ENCODE results near the gene ADSS1. TPM values are rescaled to one million over a fixed set of nuclear protein-coding genes. Genes with fewer than 3 reads are reported as not detected.

Gene ADSS1
- total RNA-seq, 5 donors from 2014 or later (not counting 1 experiment from before 2014, with no cell fraction given): 2.4 to 5.7 (median 3.5) TPM

DNA sequence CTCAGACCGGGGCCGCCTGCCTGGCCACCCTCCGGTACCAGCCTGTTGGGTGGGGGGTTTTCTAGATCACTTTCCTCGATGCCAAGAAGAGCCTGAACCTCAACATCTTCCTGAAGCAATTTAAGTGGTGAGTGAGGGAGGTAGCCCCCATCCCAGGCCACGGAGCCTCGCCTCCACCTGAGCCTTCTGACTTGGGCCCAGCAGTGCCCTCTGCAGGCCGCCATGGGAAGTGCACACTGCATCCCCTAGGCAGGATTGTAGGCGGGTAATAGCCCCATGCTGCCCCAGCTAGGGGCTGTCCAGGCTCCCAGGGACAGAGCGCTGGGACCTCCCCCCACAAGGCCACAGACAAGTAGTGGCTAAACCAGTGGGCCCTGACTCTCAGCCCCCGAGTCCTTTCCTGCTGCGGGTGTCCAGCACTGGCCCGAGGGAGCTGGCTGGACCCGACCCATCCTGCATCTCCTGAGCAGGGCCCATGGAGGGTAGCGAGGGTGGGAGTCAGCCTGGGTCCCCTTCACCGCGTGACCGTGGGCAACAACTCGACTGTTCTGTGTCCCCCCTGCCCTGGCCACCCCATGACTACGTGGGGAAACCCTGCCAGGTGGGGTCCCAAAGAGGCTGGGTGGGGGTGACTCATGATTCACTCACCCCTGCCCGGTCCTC is 15.3 kb upstream of the ADSS1 start:
- Mint-ChIP-seq H3K36me3 (peaks cover 6% of the 10 kb centered on the region), H3K27me3 (no peaks in the 10 kb centered on the region), H3K9me3 (no peaks in the 10 kb centered on the region), H3K4me1 (peaks cover 0 to 2% (median 2%) of the 10 kb centered on the region in 3 donors), H3K4me3 (no peak overlapping the region), H3K27ac (no peak overlapping the region)
- ChIA-PET CTCF (interaction anchor here in 1 of 2 donors (0.9 to 1.3 kb wide), 2 partner anchors 10 to 52 kb away, joined by 3 read pairs; no protein-coding TSS in a partner anchor), POLR2A (no interaction called here)
- H3K4me3 ChIP-seq (ENCODE audit: control insufficient read depth in 1 of 2, extremely low read depth in 1 of 2, low read length in 1 of 2): no peak overlapping the region
- no peaks in the 10 kb centered on the region for H3K27me3 ChIP-seq (replicated peaks in 1 of 2; ENCODE audit: control insufficient read depth in 2 of 2, extremely low read depth in 1 of 2, insufficient read depth in 2 of 2, low read length in 1 of 2)
- ATAC-seq (replicated peaks in 1 of 4) (peak; percentile 82 to 84 (median 82)), DNase-seq (peak; percentile 37 to 84 (median 64))
- WGBS (ENCODE audit: insufficient coverage): 61% methylated on average over 11 of the region's 20 CpGs
- no peak overlapping the region for H3K27ac ChIP-seq (ENCODE audit: low read length)
- H3K4me1 ChIP-seq (ENCODE audit: control insufficient read depth in 1 of 2, extremely low read depth in 1 of 2, insufficient read depth in 2 of 2, low read length in 2 of 2): peaks cover 0 to 5% of the 10 kb centered on the region in 2 experiments
- peaks cover 17 to 18% of the 10 kb centered on the region in 2 donors for H3K36me3 ChIP-seq (ENCODE audit: control insufficient read depth in 2 of 2, extremely low read depth in 1 of 2, insufficient read depth in 1 of 2, low read length in 1 of 2)
- no peaks in the 10 kb centered on the region for H3K9me3 ChIP-seq

DNA sequence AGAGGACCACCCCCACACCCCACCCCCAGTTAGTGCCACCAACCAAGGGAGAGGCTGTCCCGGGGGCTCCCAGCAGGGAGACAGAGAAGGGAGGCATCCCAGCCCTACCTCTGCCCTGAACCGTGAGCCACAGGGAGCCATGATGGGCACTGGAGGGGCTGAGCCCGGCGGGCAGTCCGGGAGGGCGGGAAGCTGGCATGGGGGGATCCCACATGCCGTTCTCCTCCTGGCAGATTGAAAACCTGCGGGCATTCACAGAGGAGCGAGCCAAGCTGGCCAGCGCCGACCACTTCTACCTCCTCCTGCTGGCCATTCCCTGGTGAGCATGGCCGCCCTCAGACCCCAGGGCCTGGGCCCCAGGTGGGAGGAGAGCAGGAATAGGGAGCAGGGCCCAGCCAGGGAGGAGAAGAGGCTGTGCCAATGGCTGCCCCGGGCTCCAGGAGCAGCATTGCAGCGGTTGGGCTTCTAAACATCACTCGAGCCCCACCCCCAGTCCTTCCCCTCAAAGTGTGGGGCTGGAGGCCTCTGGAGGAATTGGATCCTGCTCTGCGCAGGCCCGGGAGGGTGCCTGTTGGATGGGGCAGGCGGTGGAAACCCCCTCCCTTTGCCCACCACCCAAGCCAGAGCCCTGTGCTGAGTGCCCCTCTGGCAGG is 14.5 kb upstream of the ADSS1 start:
- ChIA-PET CTCF (interaction anchor here (0.6 to 1.3 kb wide), 4 partner anchors 11 to 1446 kb away, joined by 3 read pairs; no protein-coding TSS in a partner anchor), POLR2A (no interaction called here)
- Histone ChIP-seq H3K4me3 (ENCODE audit: control insufficient read depth in 1 of 2, extremely low read depth in 1 of 2, low read length in 1 of 2) (no peak overlapping the region), H3K9me3 (no peaks in the 10 kb centered on the region), H3K4me1 (ENCODE audit: control insufficient read depth in 1 of 2, extremely low read depth in 1 of 2, insufficient read depth in 2 of 2, low read length in 2 of 2) (peaks cover 0 to 5% of the 10 kb centered on the region in 2 experiments), H3K27ac (ENCODE audit: low read length) (no peak overlapping the region), H3K27me3 (replicated peaks in 1 of 2; ENCODE audit: control insufficient read depth in 2 of 2, extremely low read depth in 1 of 2, insufficient read depth in 2 of 2, low read length in 1 of 2) (no peaks in the 10 kb centered on the region), H3K36me3 (ENCODE audit: control insufficient read depth in 2 of 2, extremely low read depth in 1 of 2, insufficient read depth in 1 of 2, low read length in 1 of 2) (peaks cover 16 to 20% of the 10 kb centered on the region in 2 donors)
- DNase-seq (no peak), ATAC-seq (replicated peaks in 1 of 4) (no peak)
- no peak overlapping the region for H3K4me3 Mint-ChIP-seq
- H3K36me3 Mint-ChIP-seq: peaks cover under 1% of the 10 kb centered on the region
- H3K27ac Mint-ChIP-seq: no peak overlapping the region
- no peaks in the 10 kb centered on the region for H3K27me3 Mint-ChIP-seq
- H3K4me1 Mint-ChIP-seq: peaks cover 0 to 2% (median 2%) of the 10 kb centered on the region in 3 donors
- 100% methylated on average over 6 of the region's 18 CpGs for WGBS (ENCODE audit: insufficient coverage)
- H3K9me3 Mint-ChIP-seq: no peaks in the 10 kb centered on the region

DNA sequence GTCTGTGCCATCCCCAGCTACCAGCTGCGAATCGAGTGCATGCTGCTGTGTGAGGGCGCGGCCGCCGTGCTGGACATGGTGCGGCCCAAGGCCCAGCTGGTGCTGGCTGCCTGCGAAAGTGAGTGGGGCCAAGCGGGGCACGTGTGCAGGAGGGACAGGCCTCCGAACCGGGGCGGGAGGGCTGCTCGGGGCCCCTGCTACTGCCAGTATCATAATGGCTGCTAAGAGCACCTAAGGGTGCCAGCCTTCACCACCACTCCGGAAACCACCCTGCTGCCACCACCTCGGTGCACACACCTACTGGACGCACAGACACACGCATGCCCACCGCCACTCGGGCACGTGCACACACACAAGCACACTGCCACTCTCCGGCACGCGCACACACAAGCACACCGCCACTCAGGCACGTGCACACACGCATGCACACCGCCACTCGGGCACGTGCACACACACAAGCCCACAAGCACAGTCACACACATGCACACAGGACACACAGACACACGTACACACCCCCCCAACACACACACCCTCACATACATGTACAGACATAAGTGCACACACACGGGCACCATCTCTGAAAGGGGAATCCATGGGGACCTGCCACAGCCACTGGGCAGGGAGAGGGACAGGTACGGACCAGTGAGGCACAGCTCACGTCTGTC is 13.8 kb upstream of the ADSS1 start:
- Mint-ChIP-seq H3K4me1 (peaks cover 0 to 2% (median 2%) of the 10 kb centered on the region in 3 donors), H3K36me3 (no peaks in the 10 kb centered on the region), H3K27ac (peak overlapping the region in 1 of 2 donors; percentile 34), H3K27me3 (no peaks in the 10 kb centered on the region), H3K9me3 (no peaks in the 10 kb centered on the region), H3K4me3 (no peak overlapping the region)
- H3K9me3 ChIP-seq: no peaks in the 10 kb centered on the region
- ATAC-seq (replicated peaks in 1 of 4) (no peak), DNase-seq (no peak)
- 95% methylated on average over 27 of the region's 34 CpGs for WGBS (ENCODE audit: insufficient coverage)
- no peak overlapping the region for H3K4me3 ChIP-seq (ENCODE audit: control insufficient read depth in 1 of 2, extremely low read depth in 1 of 2, low read length in 1 of 2)
- ChIA-PET POLR2A (no interaction called here), CTCF (interaction anchor here in 1 of 2 donors (1.3 kb wide), 1 partner anchor 53 kb away, joined by 3 read pairs; no protein-coding TSS in a partner anchor)
- H3K27me3 ChIP-seq (replicated peaks in 1 of 2; ENCODE audit: control insufficient read depth in 2 of 2, extremely low read depth in 1 of 2, insufficient read depth in 2 of 2, low read length in 1 of 2): no peaks in the 10 kb centered on the region
- H3K36me3 ChIP-seq (ENCODE audit: control insufficient read depth in 2 of 2, extremely low read depth in 1 of 2, insufficient read depth in 1 of 2, low read length in 1 of 2): peaks cover 18% of the 10 kb centered on the region in 2 donors
- peaks cover 0 to 5% of the 10 kb centered on the region in 2 experiments for H3K4me1 ChIP-seq (ENCODE audit: control insufficient read depth in 1 of 2, extremely low read depth in 1 of 2, insufficient read depth in 2 of 2, low read length in 2 of 2)
- no peak overlapping the region for H3K27ac ChIP-seq (ENCODE audit: low read length)

DNA sequence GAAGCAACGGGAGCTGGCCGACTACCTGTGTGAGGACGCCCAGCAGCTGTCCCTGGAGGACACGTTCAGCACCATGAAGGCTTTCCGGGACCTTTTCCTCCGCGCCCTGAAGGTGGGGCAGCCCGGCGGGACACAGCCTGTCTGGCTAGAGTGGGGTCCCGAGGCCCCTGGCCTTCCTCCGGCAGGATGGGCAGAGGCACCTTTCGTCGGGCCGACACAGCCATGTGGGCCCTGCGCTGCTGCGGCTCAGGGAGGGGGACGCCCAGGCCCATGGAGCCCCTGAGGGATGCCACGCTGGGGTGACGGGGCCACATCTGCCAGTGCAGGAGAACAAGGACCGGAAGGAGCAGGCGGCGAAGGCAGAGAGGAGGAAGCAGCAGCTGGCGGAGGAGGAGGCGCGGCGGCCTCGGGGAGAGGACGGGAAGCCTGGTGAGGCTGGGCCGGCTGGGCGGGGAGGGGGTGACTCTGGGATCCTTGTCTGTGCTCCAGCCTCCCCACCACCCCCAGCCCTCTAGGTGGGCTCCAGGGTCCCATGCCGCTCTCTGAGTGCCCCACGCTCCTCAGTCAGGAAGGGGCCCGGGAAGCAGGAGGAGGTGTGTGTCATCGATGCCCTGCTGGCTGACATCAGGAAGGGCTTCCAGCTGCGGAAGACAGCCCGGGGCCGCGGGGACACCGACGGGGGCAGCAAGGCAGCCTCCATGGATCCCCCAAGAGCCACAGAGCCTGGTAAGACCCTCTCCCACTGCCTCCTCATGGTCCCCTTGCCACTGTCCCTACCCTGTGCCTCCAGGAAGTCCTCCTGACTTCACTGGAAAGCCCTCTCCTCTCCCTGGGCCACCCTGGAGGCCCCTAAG is 10.9 kb upstream of the ADSS1 start:
- H3K9me3 Mint-ChIP-seq: no peaks in the 10 kb centered on the region
- CTCF ChIA-PET: no interaction called here
- POLR2A ChIA-PET: no interaction called here
- H3K9me3 ChIP-seq: no peaks in the 10 kb centered on the region
- H3K4me1 ChIP-seq (ENCODE audit: control insufficient read depth in 1 of 2, extremely low read depth in 1 of 2, insufficient read depth in 2 of 2, low read length in 2 of 2): peaks cover 0 to 5% of the 10 kb centered on the region in 2 experiments
- H3K27ac ChIP-seq (ENCODE audit: low read length): no peak overlapping the region
- no peaks in the 10 kb centered on the region for H3K27me3 Mint-ChIP-seq
- no peaks in the 10 kb centered on the region for H3K27me3 ChIP-seq (replicated peaks in 1 of 2; ENCODE audit: control insufficient read depth in 2 of 2, extremely low read depth in 1 of 2, insufficient read depth in 2 of 2, low read length in 1 of 2)
- 88% methylated on average over 32 of the region's 40 CpGs for WGBS (ENCODE audit: insufficient coverage)
- no peak overlapping the region for H3K4me3 ChIP-seq (ENCODE audit: control insufficient read depth in 1 of 2, extremely low read depth in 1 of 2, low read length in 1 of 2)
- peaks cover 6% of the 10 kb centered on the region for H3K36me3 Mint-ChIP-seq
- ATAC-seq (replicated peaks in 1 of 4): no peak
- H3K27ac Mint-ChIP-seq: no peak overlapping the region
- no peak overlapping the region for H3K4me3 Mint-ChIP-seq
- H3K4me1 Mint-ChIP-seq: peaks cover 0 to 5% (median 2%) of the 10 kb centered on the region in 3 donors
- no peak for DNase-seq
- H3K36me3 ChIP-seq (ENCODE audit: control insufficient read depth in 2 of 2, extremely low read depth in 1 of 2, insufficient read depth in 1 of 2, low read length in 1 of 2): peaks cover 16 to 18% of the 10 kb centered on the region in 2 donors

DNA sequence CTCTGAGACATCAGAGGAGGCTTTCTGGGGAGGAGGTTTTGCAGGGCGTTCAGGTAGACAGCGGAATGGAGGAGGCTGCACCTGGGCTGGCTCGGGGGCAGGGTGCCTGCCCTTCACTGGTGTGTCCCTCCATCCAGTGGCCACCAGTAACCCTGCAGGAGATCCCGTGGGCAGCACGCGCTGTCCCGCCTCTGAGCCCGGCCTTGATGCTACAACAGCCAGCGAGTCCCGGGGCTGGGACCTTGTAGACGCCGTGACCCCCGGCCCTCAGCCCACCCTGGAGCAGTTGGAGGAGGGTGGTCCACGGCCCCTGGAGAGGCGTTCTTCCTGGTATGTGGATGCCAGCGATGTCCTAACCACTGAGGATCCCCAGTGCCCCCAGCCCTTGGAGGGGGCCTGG is 10.0 kb upstream of the ADSS1 start:
- Mint-ChIP-seq H3K9me3 (no peaks in the 10 kb centered on the region), H3K36me3 (peaks cover 6% of the 10 kb centered on the region), H3K27ac (no peak overlapping the region), H3K4me3 (no peak overlapping the region), H3K27me3 (no peaks in the 10 kb centered on the region), H3K4me1 (peaks cover 0 to 3% (median 0%) of the 10 kb centered on the region in 3 donors)
- Histone ChIP-seq H3K9me3 (no peaks in the 10 kb centered on the region), H3K36me3 (ENCODE audit: control insufficient read depth in 2 of 2, extremely low read depth in 1 of 2, insufficient read depth in 1 of 2, low read length in 1 of 2) (peaks cover 16 to 18% of the 10 kb centered on the region in 2 donors), H3K4me1 (ENCODE audit: control insufficient read depth in 1 of 2, extremely low read depth in 1 of 2, insufficient read depth in 2 of 2, low read length in 2 of 2) (no peaks in the 10 kb centered on the region), H3K27me3 (replicated peaks in 1 of 2; ENCODE audit: control insufficient read depth in 2 of 2, extremely low read depth in 1 of 2, insufficient read depth in 2 of 2, low read length in 1 of 2) (no peaks in the 10 kb centered on the region), H3K4me3 (ENCODE audit: control insufficient read depth in 1 of 2, extremely low read depth in 1 of 2, low read length in 1 of 2) (no peak overlapping the region), H3K27ac (ENCODE audit: low read length) (no peak overlapping the region)
- 95% methylated on average over 16 of the region's 16 CpGs for WGBS (ENCODE audit: insufficient coverage)
- no peak for ATAC-seq (replicated peaks in 1 of 4)
- ChIA-PET POLR2A (no interaction called here), CTCF (no interaction called here)
- no peak for DNase-seq

DNA sequence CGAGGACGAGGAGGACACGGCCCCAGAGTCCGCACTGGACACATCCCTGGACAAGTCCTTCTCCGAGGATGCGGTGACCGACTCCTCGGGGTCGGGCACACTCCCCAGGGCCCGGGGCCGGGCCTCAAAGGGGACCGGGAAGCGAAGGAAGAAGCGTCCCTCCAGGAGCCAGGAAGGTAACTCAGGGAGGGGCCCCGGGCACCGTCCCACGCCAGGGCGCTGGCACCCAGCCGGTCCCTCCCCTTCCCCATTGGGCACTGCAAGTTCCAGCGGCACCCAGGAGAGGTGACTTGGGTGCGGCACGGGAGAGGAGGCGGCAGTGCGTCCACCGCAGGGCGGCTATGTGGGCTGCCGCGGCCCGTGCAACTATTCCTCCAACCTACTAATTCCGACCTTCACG is 9.3 kb upstream of the ADSS1 start:
- no peaks in the 10 kb centered on the region for H3K27me3 ChIP-seq (replicated peaks in 1 of 2; ENCODE audit: control insufficient read depth in 2 of 2, extremely low read depth in 1 of 2, insufficient read depth in 2 of 2, low read length in 1 of 2)
- H3K36me3 ChIP-seq (ENCODE audit: control insufficient read depth in 2 of 2, extremely low read depth in 1 of 2, insufficient read depth in 1 of 2, low read length in 1 of 2): peaks cover 13 to 18% of the 10 kb centered on the region in 2 donors
- DNase-seq (no peak), ATAC-seq (replicated peaks in 1 of 4) (no peak)
- Mint-ChIP-seq H3K36me3 (peaks cover 9% of the 10 kb centered on the region), H3K4me1 (peaks cover 0 to 3% (median 0%) of the 10 kb centered on the region in 3 donors), H3K27ac (no peak overlapping the region), H3K4me3 (no peak overlapping the region), H3K27me3 (no peaks in the 10 kb centered on the region), H3K9me3 (no peaks in the 10 kb centered on the region)
- no peaks in the 10 kb centered on the region for H3K9me3 ChIP-seq
- ChIA-PET POLR2A (no interaction called here), CTCF (no interaction called here)
- H3K4me3 ChIP-seq (ENCODE audit: control insufficient read depth in 1 of 2, extremely low read depth in 1 of 2, low read length in 1 of 2): no peak overlapping the region
- WGBS (ENCODE audit: insufficient coverage): 96% methylated on average over 21 of the region's 31 CpGs
- no peaks in the 10 kb centered on the region for H3K4me1 ChIP-seq (ENCODE audit: control insufficient read depth in 1 of 2, extremely low read depth in 1 of 2, insufficient read depth in 2 of 2, low read length in 2 of 2)
- no peak overlapping the region for H3K27ac ChIP-seq (ENCODE audit: low read length)

All from T-cell (primary cell).